ENCODE data around the gene CDH6.

DNA sequence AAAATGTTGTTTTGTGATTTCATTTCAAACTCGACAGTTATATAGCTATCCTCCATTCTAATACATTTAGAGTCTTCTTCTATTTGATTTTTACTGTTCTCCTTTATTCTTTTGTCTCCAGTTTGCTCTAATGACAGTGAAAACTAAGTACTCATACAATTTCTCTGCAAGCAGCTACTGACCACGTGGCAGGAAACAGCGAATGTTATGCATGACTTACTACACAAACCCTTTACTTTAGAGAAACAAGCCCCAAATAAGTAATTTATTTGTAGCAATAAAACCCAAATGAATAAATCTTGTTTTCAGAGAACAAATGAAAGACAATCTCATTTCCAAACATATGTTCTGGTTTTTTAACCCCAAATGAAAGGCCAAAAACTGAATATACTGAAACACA lies 41.9 kb downstream of the CDH6 start:
- TF ChIP-seq POLR2A (IDR thresholded peaks at IDR 0.05; ENCODE audit: low read depth, low read length) (no peak), POLR2AphosphoS5 (IDR thresholded peaks at IDR 0.05; ENCODE audit: insufficient read depth, low read depth, low read length) (no peak), EZH2 (IDR thresholded peaks at IDR 0.05; ENCODE audit: borderline replicate concordance, low read depth, low read length, severe bottlenecking) (no peak), MYC (IDR thresholded peaks at IDR 0.05; ENCODE audit: low read depth, low read length) (no peak), FOS (IDR thresholded peaks at IDR 0.05; ENCODE audit: borderline replicate concordance, insufficient read depth, low read length) (no peak), GATA2 (IDR thresholded peaks at IDR 0.05; ENCODE audit: insufficient read depth, insufficient read length, low read depth, low read length) (no peak)
- TF ChIP-seq, protein P1, sequence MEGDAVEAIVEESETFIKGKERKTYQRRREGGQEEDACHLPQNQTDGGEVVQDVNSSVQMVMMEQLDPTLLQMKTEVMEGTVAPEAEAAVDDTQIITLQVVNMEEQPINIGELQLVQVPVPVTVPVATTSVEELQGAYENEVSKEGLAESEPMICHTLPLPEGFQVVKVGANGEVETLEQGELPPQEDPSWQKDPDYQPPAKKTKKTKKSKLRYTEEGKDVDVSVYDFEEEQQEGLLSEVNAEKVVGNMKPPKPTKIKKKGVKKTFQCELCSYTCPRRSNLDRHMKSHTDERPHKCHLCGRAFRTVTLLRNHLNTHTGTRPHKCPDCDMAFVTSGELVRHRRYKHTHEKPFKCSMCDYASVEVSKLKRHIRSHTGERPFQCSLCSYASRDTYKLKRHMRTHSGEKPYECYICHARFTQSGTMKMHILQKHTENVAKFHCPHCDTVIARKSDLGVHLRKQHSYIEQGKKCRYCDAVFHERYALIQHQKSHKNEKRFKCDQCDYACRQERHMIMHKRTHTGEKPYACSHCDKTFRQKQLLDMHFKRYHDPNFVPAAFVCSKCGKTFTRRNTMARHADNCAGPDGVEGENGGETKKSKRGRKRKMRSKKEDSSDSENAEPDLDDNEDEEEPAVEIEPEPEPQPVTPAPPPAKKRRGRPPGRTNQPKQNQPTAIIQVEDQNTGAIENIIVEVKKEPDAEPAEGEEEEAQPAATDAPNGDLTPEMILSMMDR (IDR thresholded peaks at IDR 0.05; ENCODE audit: extremely low read depth in 1 of 2, insufficient read depth in 1 of 2, low read depth in 1 of 2, low read length in 2 of 2): no peak
